KG1 (cell line): ENCODE results near the gene C1orf115.
"Not testable (repeated sequence)": the region's sequence is repeated elsewhere in the genome, so short reads cannot be mapped to it uniquely, and the experiment has no call there.

ENCODE experiments used
- DNase-seq: peaks from one replicate; lab custom pipeline; 2025; lab: John Stamatoyannopoulos, UW

C1orf115 gene

GRCh38 chr1:220690140-220691052 is at the start of gene C1orf115:
C1orf115 (plus strand) TSS chr1:220690363; CDS start chr1:220690403, 40 bp downstream.
- DNase-seq: no peak

GRCh38 chr1:220642285-220642684 is 47.9 kb upstream of the C1orf115 start:
- no peak for DNase-seq

DNA sequence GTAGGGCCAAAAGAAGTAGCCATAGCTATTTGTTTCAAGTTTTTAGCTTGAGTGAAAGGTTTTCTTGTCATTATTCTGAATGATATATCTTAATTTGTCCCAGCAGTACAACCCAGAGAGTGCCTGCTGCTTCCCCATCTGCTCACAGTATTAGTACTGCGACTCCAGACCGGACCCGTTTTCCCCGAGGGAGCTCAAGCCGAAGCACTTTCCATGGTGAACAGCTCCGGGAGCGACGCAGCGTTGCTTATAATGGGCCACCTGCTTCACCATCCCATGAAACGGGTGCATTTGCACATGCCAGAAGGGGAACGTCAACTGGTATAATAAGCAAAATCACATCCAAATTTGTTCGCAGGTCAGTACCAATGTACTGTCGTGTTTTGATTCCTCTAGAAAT is 37.2 kb upstream of the C1orf115 start:
- no peak for DNase-seq

GRCh38 chr1:220655509-220655908 is 34.7 kb upstream of the C1orf115 start:
- DNase-seq: no peak

DNA sequence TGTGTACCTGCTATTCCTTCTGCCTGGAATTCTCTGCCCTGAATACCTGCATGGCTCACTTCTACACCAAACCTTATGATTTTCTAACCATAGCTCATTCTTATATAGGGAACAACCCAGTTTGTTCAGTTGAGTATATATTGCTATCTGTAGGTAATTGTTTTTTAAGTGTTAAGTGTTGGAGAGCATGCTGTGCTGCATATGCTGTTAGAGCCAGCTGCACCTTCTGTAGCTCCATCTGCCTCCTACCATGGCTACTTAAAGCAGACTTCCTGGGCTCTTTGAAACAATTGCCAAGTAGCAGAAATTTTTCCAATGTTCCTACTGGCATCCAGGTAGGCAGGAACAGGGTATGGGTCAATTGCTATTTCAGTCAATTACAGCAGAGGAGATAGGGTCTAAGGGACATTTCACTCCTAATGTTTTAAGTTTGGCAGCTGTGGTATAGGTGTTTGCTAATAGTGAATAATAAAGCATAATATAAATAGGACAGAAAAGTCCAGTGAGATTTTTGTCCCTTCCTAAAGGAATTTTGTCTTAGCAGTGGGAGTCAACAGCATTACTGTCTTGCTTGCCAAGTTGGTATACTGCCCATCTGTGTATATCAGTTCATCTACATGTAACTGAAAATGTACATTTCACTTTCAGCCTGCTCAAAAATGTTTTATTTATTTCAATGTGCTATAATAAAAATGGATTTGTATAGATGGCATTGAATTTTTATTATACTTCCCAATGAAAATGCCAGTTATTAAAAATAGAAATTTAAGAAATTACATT is 34.0 kb upstream of the C1orf115 start:
- DNase-seq: no peak

GRCh38 chr1:220666349-220666748 is 23.8 kb upstream of the C1orf115 start:
- no peak for DNase-seq

DNA sequence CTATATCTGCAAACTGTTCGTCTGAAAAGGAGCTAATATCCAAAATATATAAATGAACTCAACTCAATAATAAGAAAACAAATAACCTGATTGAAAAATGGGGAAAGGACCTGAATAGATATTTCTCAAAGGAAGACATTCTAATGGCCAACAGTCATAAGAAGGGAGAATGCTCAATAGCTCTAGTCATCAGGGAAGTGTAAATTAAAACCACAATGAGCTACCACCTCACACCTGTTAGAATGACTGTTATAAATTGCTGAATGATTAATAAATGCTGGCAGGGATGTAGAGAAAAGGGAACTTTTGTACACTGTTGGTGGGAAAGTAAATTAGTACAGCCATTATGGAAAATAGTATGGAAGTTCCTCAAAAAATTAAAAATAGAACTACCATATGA is 21.2 kb upstream of the C1orf115 start:
- DNase-seq: no peak

- no peak for DNase-seq
These were observed 19.8 kb upstream of the C1orf115 start for GRCh38 chr1:220670365-220670764.

DNA sequence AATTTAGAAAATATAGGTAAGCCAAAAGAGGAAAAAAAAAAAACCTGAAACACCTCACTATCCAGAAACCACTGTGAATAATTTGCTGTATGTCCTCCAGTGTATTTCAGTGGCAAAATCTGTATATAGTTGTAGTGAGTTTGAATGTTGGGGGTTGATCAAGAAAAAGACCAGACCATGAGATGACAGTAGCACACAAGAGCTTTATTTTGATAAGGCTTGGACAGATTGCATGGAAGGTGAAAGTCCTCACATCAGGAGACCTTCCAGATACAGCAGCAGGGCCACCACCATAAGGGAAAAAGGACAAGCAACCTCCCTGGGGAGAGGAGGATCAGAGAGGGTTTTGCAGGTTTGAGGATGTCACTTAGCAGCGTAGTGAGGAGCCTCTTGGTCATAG is 16.2 kb upstream of the C1orf115 start:
- DNase-seq: no peak

DNA sequence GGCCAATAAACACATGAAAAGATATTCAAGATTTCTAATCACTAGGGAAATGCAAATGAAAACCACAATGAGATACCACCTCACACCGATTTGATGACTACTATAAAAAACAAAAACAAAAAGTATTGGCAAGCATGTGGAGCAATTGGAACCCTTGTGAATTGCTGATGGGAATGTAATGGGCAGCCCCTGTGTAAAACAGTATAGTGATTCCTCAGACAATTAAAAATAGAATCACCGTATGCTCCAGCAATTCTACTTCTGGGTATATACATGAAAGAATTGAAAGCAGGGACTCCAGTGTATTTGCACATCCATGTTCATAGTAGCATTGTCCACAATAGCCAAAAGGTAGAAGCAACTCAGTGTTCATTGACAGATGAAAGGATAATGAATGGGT is 12.9 kb upstream of the C1orf115 start:
- no peak for DNase-seq

DNA sequence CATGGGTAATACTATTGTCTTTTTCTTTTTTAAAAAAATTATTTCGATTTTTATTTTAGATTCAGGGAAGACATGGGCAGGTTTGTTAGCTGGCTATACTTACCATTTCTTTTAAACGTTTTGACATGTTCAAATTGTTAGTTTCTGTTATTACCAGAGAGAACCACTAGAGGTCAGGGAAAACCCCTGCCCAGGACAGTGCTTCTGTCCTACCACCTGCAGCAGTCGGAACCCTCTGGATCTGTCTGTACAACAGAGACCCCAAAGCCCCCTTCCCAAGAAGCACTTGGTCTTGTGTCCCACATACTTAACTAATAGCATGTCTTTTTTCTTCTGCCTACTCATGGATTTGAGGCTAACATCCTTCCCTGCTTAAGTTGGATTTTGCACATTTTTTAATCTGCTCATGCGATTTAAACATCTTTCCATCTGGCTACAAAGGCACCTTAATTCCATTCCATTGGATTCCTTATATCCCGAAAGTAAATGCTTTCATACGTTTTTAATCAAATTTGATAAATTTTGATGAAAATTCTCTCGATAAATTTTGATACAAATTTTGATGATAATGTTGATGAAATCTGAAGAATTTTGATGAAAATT is 10.0 kb upstream of the C1orf115 start:
- DNase-seq: peak; percentile 13

DNA sequence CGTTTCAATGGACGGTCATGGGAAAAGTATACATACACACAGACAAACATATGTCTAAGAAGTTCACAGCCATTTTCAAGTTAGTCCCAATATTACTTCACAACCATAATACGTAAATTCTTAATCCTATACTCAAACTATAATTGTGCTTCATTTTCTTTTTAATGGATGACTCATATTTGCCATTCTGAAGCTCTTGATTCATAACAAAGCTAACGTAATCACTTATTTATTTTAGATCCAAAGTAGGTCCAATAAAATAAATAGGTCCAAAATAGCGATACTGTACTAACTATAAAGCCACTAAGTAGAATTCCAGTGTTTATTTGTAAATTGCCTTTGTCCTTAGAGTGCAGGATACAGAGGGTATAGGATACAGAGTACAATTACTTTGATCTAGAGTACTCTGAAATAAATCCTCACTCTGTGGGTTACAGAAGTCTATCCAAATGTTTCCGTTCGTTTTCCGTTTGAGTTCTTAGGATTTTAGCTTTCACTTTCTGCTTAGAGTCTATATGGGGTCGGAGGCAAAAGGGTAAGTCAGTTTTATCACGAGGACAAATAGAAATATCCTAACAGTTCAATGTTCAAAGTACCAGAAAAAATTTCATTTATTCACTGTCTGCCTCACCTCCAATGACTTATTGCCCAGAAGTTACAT is 8.8 kb upstream of the C1orf115 start:
- no peak for DNase-seq

DNA sequence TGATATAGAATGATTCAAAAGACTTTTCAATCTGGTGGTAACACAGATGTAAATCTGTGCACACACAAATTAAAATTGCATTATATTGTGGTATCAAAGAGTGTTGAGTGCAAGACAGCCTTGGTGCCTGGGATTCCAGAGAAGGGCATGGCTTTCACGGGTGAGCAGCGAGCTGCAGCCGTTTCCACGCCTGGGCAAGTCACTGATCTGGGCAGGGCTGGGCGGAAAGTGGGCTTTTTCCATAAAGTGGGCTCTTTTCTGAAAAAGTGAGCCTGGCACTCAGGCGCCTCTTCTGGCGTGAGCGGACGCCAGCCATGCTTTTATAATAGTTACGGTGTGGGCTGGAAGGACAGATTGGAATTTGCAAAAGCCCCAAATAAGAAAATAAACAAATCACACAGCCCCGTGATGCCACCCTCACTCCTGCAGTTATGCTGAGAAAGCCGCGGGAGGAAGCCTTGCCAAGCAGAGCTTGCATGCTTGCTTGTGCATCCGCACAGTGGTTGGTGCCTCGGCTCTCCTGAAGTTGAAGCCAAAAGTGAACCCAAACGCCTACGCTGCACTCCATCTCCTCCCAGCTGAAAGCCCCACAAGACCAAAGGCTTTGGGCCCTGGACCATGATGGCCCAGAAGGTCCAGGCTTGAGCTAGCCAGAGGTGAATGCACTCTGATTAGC is 7.1 kb upstream of the C1orf115 start:
- no peak for DNase-seq

- not testable (repeated sequence) for DNase-seq
These were observed 6.4 kb upstream of the C1orf115 start for GRCh38 chr1:220683716-220684115.

GRCh38 chr1:220684890-220685289 is 5.3 kb upstream of the C1orf115 start:
- DNase-seq: no peak

DNA sequence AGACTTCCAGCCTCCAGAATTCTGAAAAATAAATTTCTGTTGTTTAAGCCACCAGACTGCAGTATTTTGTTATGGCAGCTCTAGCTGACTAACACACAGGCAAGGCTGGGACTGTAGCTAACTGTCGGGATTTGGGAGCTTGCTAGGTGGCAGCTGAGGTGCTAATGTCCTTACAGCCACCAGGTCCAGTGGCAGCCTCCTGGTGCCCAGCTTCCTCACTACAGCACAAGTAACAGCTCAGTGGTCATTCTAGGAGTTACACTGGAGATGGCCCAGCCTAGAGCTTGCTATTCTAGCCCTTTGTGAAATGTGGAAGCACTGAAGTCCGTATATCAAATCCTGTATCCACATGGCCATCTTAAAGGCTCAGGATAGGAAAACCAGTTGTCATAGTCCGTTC is 4.3 kb upstream of the C1orf115 start:
- DNase-seq: no peak

DNA sequence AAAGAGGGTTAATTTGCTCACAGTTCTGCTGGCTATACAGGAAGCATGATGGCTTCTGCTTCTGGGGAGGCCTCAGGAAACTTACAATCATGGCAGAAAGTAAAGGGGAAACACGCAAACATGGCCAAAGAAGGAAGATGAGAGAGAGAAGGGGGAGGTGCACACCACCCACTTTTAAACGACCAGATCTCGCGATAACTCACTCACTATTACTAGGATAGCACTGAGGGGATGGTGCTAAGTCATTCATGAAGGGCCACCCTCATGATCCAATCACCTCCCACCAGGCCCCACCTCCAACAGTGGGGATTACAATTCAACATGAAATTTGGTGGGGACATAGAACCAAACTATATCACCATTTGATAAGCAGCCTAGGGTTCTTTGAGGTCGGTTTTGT is 2.4 kb upstream of the C1orf115 start:
- no peak for DNase-seq

DNA sequence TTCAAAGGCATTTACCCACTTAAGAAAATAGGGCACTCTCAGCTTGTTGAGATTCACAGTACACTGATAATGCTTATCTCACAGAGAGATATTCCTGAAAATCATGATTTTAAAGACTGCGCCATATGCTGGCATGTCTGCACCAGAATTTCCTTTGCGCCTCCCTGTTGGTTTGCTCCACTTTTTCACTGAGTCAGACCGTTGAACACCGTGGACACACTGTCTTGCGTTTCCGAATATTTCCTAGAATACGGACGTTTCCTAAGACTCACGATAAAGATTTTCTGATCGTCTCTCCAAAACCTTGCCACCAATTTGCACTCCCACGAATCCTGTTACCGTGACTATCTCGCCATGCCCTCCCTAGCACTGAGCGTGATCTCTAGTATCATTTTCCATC is 497 bp upstream of the C1orf115 start:
- no peak for DNase-seq

- DNase-seq: no peak
These were observed 1.0 kb downstream of the C1orf115 start for GRCh38 chr1:220691053-220691684.

DNA sequence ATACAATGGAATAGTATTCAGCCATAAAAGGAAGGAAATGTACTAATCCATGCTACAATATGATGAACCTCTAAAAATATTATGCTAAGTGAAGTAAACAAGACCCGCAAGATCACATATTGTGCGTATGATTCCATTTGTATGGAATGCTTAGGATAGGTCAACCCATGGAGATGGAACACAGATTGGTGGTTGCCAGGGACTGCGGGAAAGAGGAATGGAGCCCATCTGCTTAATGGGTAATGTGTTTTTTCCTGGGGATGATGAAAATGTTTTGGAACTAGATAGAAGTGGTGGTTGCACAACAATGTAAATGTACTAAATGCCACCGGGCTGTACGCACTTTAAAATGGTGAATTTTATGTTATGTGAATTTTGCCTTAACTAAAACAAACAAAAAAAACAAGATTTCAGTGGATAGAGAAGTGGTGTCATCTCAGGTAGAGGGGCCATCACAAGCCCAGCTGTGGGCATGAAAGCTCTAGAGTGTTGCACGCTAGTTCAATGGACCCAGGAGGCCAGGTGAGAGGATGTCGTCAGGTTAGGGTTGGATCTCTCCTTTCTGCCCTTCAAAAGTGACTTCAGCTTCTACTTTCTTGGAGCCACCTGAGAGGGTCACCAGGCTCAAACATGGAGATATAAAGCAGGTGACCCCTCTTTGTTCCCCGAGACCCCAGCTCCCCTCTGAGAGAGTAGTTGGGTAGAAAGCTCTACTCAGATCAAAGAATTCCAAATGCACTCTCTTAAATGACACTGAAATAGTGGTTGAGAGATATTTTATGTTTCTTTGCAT is 2.5 kb downstream of the C1orf115 start:
- DNase-seq: no peak
